HEK293 (cell line): ENCODE data around the gene MAP7D1.

Experiments used
- BCL11B ChIP-seq: fragments of 450-650 bp; formaldehyde crosslinking; IDR thresholded peaks from 2 replicates; pipeline ENCODE4 v1.5.1; 2016; ENCODE audit warnings: low read depth, missing biosample characterization, missing genetic modification characterization
- BCL6B ChIP-seq: fragments of 450-650 bp; formaldehyde crosslinking; IDR thresholded peaks from 2 replicates; pipeline ENCODE4 v1.5.1; 2017; ENCODE audit warnings: missing biosample characterization, missing genetic modification characterization
- HIC1 ChIP-seq: fragments of 450-650 bp; formaldehyde crosslinking; IDR thresholded peaks from 2 replicates; pipeline ENCODE4 v1.5.1; 2016; ENCODE audit warnings: missing biosample characterization, missing genetic modification characterization
- HOXD13 ChIP-seq: sonication (generic); formaldehyde crosslinking; IDR thresholded peaks from 2 replicates; pipeline ENCODE4 v1.8.0; 2022; ENCODE audit warnings: missing genetic modification reagents, borderline replicate concordance
- KLF17 ChIP-seq: fragments of 450-650 bp; formaldehyde crosslinking; IDR thresholded peaks from 2 replicates; pipeline ENCODE4 v1.5.1; 2016; ENCODE audit warnings: missing biosample characterization, missing genetic modification characterization
- MEIS1 ChIP-seq: sonication (generic); formaldehyde crosslinking; IDR thresholded peaks from 2 replicates; pipeline ENCODE4 v1.8.1; 2022; ENCODE audit warnings: missing genetic modification reagents, mild to moderate bottlenecking, borderline replicate concordance
- OVOL3 ChIP-seq: fragments of 450-650 bp; formaldehyde crosslinking; IDR thresholded peaks from 2 replicates; pipeline ENCODE4 v1.5.1; 2016; ENCODE audit warnings: missing biosample characterization, missing genetic modification characterization
- SCRT1 ChIP-seq: fragments of 450-650 bp; formaldehyde crosslinking; IDR thresholded peaks from 2 replicates; pipeline ENCODE4 v1.5.1; 2016; ENCODE audit warnings: missing biosample characterization, missing genetic modification characterization, borderline replicate concordance
- SCRT2 ChIP-seq: fragments of 450-650 bp; formaldehyde crosslinking; IDR thresholded peaks from 2 replicates; pipeline ENCODE4 v1.5.1; 2016; ENCODE audit warnings: missing biosample characterization, missing genetic modification characterization
- SP7 ChIP-seq: fragments of 450-650 bp; formaldehyde crosslinking; IDR thresholded peaks from 2 replicates; pipeline ENCODE4 v1.5.1; 2016; ENCODE audit warnings: missing biosample characterization, missing genetic modification characterization
- ZBTB10 ChIP-seq: fragments of 450-650 bp; formaldehyde crosslinking; IDR thresholded peaks from 2 replicates; pipeline ENCODE4 v1.5.1; 2016; ENCODE audit warnings: missing biosample characterization, missing genetic modification characterization
- ZBTB20 ChIP-seq: fragments of 450-650 bp; formaldehyde crosslinking; IDR thresholded peaks from 2 replicates; pipeline ENCODE4 v1.5.1; 2016; ENCODE audit warnings: missing biosample characterization, missing genetic modification characterization
- ZBTB8A ChIP-seq: fragments of 450-650 bp; formaldehyde crosslinking; IDR thresholded peaks from 2 replicates; pipeline ENCODE4 v1.5.1; 2016; ENCODE audit warnings: missing biosample characterization, missing genetic modification characterization
- ZNF10 ChIP-seq: fragments of 450-650 bp; formaldehyde crosslinking; IDR thresholded peaks from 2 replicates; pipeline ENCODE4 v1.5.1; 2017; ENCODE audit warnings: missing biosample characterization, missing genetic modification characterization
- ZNF133 ChIP-seq: fragments of 450-650 bp; formaldehyde crosslinking; IDR thresholded peaks from 2 replicates; pipeline ENCODE4 v1.5.1; 2016; ENCODE audit warnings: missing biosample characterization, missing genetic modification characterization
- ZNF169 ChIP-seq: fragments of 450-650 bp; formaldehyde crosslinking; IDR thresholded peaks from 2 replicates; pipeline ENCODE4 v1.5.1; 2016; ENCODE audit warnings: missing biosample characterization, missing genetic modification characterization
- ZNF184 ChIP-seq: fragments of 450-650 bp; IDR thresholded peaks from 2 replicates; pipeline ENCODE4 v1.5.1; 2018; ENCODE audit warnings: missing biosample characterization, mild to moderate bottlenecking, missing genetic modification characterization
- ZNF223 ChIP-seq: fragments of 450-650 bp; formaldehyde crosslinking; IDR thresholded peaks from 2 replicates; pipeline ENCODE4 v1.5.1; 2016; ENCODE audit warnings: missing biosample characterization, missing genetic modification characterization
- ZNF248 ChIP-seq: fragments of 450-650 bp; formaldehyde crosslinking; IDR thresholded peaks from 2 replicates; pipeline ENCODE4 v1.5.1; 2017; ENCODE audit warnings: missing biosample characterization, missing genetic modification characterization
- ZNF398 ChIP-seq: fragments of 450-650 bp; formaldehyde crosslinking; IDR thresholded peaks from 2 replicates; pipeline ENCODE4 v1.5.1; 2017; ENCODE audit warnings: missing biosample characterization, missing genetic modification characterization
- ZNF423 ChIP-seq: fragments of 450-650 bp; formaldehyde crosslinking; IDR thresholded peaks from 2 replicates; pipeline ENCODE4 v1.5.1; 2016; ENCODE audit warnings: missing biosample characterization, missing genetic modification characterization
- ZNF449 ChIP-seq: fragments of 450-650 bp; formaldehyde crosslinking; IDR thresholded peaks from 2 replicates; pipeline ENCODE4 v1.5.1; 2017; ENCODE audit warnings: missing biosample characterization, mild to moderate bottlenecking, missing genetic modification characterization, moderate library complexity
- ZNF558 ChIP-seq: fragments of 450-650 bp; formaldehyde crosslinking; IDR thresholded peaks from 2 replicates; pipeline ENCODE4 v1.5.1; 2016; ENCODE audit warnings: missing biosample characterization, missing genetic modification characterization
- ZNF585B ChIP-seq: fragments of 450-650 bp; formaldehyde crosslinking; IDR thresholded peaks from 2 replicates; pipeline ENCODE4 v1.5.1; 2016; ENCODE audit warnings: missing biosample characterization, missing genetic modification characterization
- ZNF600 ChIP-seq: fragments of 450-650 bp; formaldehyde crosslinking; IDR thresholded peaks from 2 replicates; pipeline ENCODE4 v1.5.1; 2016; ENCODE audit warnings: missing biosample characterization, missing genetic modification characterization
- ZNF624 ChIP-seq: fragments of 450-650 bp; formaldehyde crosslinking; IDR thresholded peaks from 2 replicates; pipeline ENCODE4 v1.5.1; 2017; ENCODE audit warnings: missing biosample characterization, missing genetic modification characterization
- ZNF692 ChIP-seq: fragments of 450-650 bp; formaldehyde crosslinking; IDR thresholded peaks from 2 replicates; pipeline ENCODE4 v1.5.1; 2016; ENCODE audit warnings: missing biosample characterization, missing genetic modification characterization
- ZNF76 ChIP-seq: fragments of 450-650 bp; formaldehyde crosslinking; IDR thresholded peaks from 2 replicates; pipeline ENCODE4; 2016; ENCODE audit warnings: low read depth, missing biosample characterization, missing genetic modification characterization, borderline replicate concordance

The MAP7D1 gene

GRCh38 chr1:36150296-36151133 is 5.4 kb upstream of the MAP7D1 start (continued):
- TF ChIP-seq ZBTB10 (tag by site-specific recombination) (no peak), BCL6B (no peak), ZNF184 (tag by site-specific recombination) (no peak), ZNF558 (tag by site-specific recombination) (no peak), ZNF223 (tag by site-specific recombination) (no peak), ZNF133 (no peak), MEIS1 (CRISPR knock-in tag) (no peak), ZBTB20 (tag by site-specific recombination) (peak; percentile 34; the same call in 1 of the 2 replicates), ZBTB8A (tag by site-specific recombination) (0 out of 2 replicates have a peak, but pooled peaks have one; percentile 42), ZNF692 (tag by site-specific recombination) (no peak), ZNF449 (tag by site-specific recombination) (peak; percentile 34; the same call in 1 of the 2 replicates), OVOL3 (tag by site-specific recombination) (no peak), KLF17 (tag by site-specific recombination) (no peak), HOXD13 (CRISPR knock-in tag) (no peak), SP7 (no peak), SCRT1 (tag by site-specific recombination) (no peak), ZNF585B (no peak), ZNF624 (tag by site-specific recombination) (no peak), ZNF10 (no peak), ZNF76 (tag by site-specific recombination) (0 out of 2 replicates have a peak, but pooled peaks have one; percentile 30), HIC1 (tag by site-specific recombination) (peak; percentile 90), ZNF423 (tag by site-specific recombination) (no peak), ZNF600 (tag by site-specific recombination) (peak; percentile 75), ZNF398 (tag by site-specific recombination) (no peak), SCRT2 (tag by site-specific recombination) (no peak), ZNF169 (tag by site-specific recombination) (no peak), ZNF248 (no peak), BCL11B (tag by site-specific recombination) (no peak)
